Endothelial cell (in vitro differentiated cells): ENCODE data around the gene MANSC1. TPM values are rescaled to one million over a fixed set of nuclear protein-coding genes. Genes with fewer than 3 reads are reported as not detected.
A peak's percentile ranks its signal among the peaks of the same experiment; 100 is the strongest.

Experiments
- DNase-seq: peaks from one replicate; pipeline ENCODE4 v3.0.0; 2021; ENCODE audit warnings: low spot score
- H3K27ac Mint-ChIP-seq: one replicate; pipeline ENCODE4 v1.8.0; 2021; ENCODE audit warnings: mixed read lengths, inconsistent platforms; ENCODE audit not compliant: unreplicated experiment
- H3K27me3 Mint-ChIP-seq: one replicate; pipeline ENCODE4 v1.8.0; 2021; ENCODE audit warnings: mild to moderate bottlenecking, moderate library complexity, mixed read lengths, inconsistent platforms; ENCODE audit not compliant: unreplicated experiment
- H3K36me3 Mint-ChIP-seq: one replicate; pipeline ENCODE4 v1.8.0; 2021; ENCODE audit warnings: mild to moderate bottlenecking, low read depth, mixed read lengths, inconsistent platforms; ENCODE audit not compliant: unreplicated experiment
- H3K4me1 Mint-ChIP-seq: one replicate; pipeline ENCODE4 v1.8.0; 2021; ENCODE audit warnings: mild to moderate bottlenecking, mixed read lengths, inconsistent platforms; ENCODE audit not compliant: unreplicated experiment
- H3K4me3 Mint-ChIP-seq: one replicate; pipeline ENCODE4 v1.8.0; 2021; ENCODE audit warnings: mild to moderate bottlenecking, mixed read lengths, inconsistent platforms; ENCODE audit not compliant: unreplicated experiment
- H3K9me3 Mint-ChIP-seq: one replicate; pipeline ENCODE4 v1.8.0; 2021; ENCODE audit warnings: mixed read lengths, inconsistent platforms; ENCODE audit not compliant: unreplicated experiment
- CTCF ChIP-seq: fragments of 200-600 bp; sonication (generic); IDR thresholded peaks from one replicate; pipeline ENCODE4 v1.5.0; 2021; ENCODE audit warnings: antibody characterized with exemption; ENCODE audit not compliant: unreplicated experiment
- total RNA-seq: library from RNA; stranded (reverse); fragmentation: NEBNext Ultra II Directional; extraction: Animal tissue kit (Norgen Biotek cat#: 25700); gene quantifications from one replicate; pipeline ENCODE4 v1.2.1, GENCODE V29; 2021; ENCODE audit not compliant: unreplicated experiment

Gene MANSC1
- total RNA-seq, 1 donor from 2014 or later, result 21.7 TPM

GRCh38 chr12:12376646-12377448 lies 26.8 kb upstream of the MANSC1 start:
- Mint-ChIP-seq H3K4me1 (peaks cover 4% of the 10 kb centered on the region), H3K27ac (no peak overlapping the region), H3K27me3 (no peaks in the 10 kb centered on the region), H3K9me3 (no peaks in the 10 kb centered on the region), H3K36me3 (peaks cover 3% of the 10 kb centered on the region), H3K4me3 (no peak overlapping the region)
- peak; percentile 69 for TF ChIP-seq CTCF
- DNase-seq, result no peak

- Mint-ChIP-seq H3K27me3 (no peaks in the 10 kb centered on the region), H3K9me3 (no peaks in the 10 kb centered on the region), H3K27ac (no peak overlapping the region), H3K4me1 (no peaks in the 10 kb centered on the region), H3K4me3 (no peak overlapping the region), H3K36me3 (peaks cover 3% of the 10 kb centered on the region)
- DNase-seq, result no peak
- TF ChIP-seq CTCF, result no peak
These were observed 23.1 kb upstream of the MANSC1 start for GRCh38 chr12:12372946-12373722.

DNA sequence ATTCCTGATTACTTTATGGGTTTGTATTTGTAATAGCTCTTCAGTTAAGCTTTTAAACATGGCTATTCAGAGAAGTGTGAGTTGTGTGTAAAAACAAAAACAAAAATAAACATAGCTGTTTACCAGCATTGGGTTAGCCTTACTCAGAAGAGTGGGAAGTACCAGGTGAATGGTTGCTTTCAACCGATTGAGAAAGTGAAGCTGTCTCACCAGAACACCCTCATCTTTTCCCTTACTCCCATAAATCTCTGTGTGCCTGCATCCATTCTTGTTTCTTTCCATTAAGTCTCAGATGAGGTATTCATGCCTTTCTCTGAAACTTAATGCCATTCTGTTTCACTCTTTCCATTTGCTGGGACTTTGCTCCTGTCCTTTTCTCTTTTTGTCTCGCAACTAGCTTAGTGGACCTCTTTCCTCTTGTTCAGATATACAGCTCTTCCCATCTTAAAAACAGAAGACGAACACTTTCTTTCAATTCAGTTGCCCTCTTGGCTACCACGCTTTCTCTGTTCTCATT lies 17.5 kb upstream of the MANSC1 start:
- TF ChIP-seq CTCF, result no peak
- no peak overlapping the region for H3K27ac Mint-ChIP-seq
- no peak for DNase-seq
- H3K36me3 Mint-ChIP-seq, result no peaks in the 10 kb centered on the region
- H3K27me3 Mint-ChIP-seq, result peaks cover 1% of the 10 kb centered on the region
- no peak overlapping the region for H3K4me3 Mint-ChIP-seq
- H3K4me1 Mint-ChIP-seq, result no peaks in the 10 kb centered on the region
- H3K9me3 Mint-ChIP-seq, result no peaks in the 10 kb centered on the region

GRCh38 chr12:12366701-12367481 lies 16.8 kb upstream of the MANSC1 start:
- no peak overlapping the region for H3K27ac Mint-ChIP-seq
- no peaks in the 10 kb centered on the region for H3K4me1 Mint-ChIP-seq
- H3K4me3 Mint-ChIP-seq, result no peak overlapping the region
- no peak for TF ChIP-seq CTCF
- H3K9me3 Mint-ChIP-seq, result no peaks in the 10 kb centered on the region
- DNase-seq, result no peak
- H3K27me3 Mint-ChIP-seq, result peaks cover 1% of the 10 kb centered on the region
- H3K36me3 Mint-ChIP-seq, result no peaks in the 10 kb centered on the region
